CD4-positive, alpha-beta T cell (primary cell): ENCODE results near the gene DCTN1. TPM values are rescaled to one million over a fixed set of nuclear protein-coding genes. Genes with fewer than 3 reads are reported as not detected.

Source experiments
- ATAC-seq: fragments of 200-7000 bp; cut with Tn5 transposase; one replicate; pipeline ENCODE4 v1.10.0; 2022; ENCODE audit warnings: mild to moderate bottlenecking; ENCODE audit not compliant: poor library complexity
- CTCF ChIA-PET: fragments of 350-600 bp; sonication (Branson Sonifier 250); formaldehyde crosslinking; loops from one replicate; lab custom pipeline; 2021; ENCODE audit warnings: antibody characterized with exemption, inconsistent platforms; lab: Charles Lee
- POLR2A ChIA-PET: fragments of 350-600 bp; sonication (Branson Sonifier 250); formaldehyde crosslinking; loops from one replicate; lab custom pipeline; 2021; ENCODE audit warnings: antibody characterized with exemption, inconsistent platforms; lab: Charles Lee
- DNase-seq, 14 experiments: peaks; one replicate each; pipeline ENCODE4 v3.0.0-alpha.2; 2013 to 2020; ENCODE audit warnings: mixed read lengths in 2 of 14
- H3K27ac ChIP-seq, 2 donors: one replicate each; pipeline versions ENCODE4 v1.5.1 to v1.7.0; 2013; ENCODE audit warnings: low read length in 2 of 2, low read depth in 1 of 2, mild to moderate bottlenecking in 1 of 2
- H3K27me3 ChIP-seq, 2 experiments: 1 replicate in 1 of 2; 2 replicates in 1 of 2; pipeline versions ENCODE4 v1.6.1 to v1.7.0; 2013; ENCODE audit warnings: low read length in 2 of 2, control low read depth in 1 of 2, mild to moderate bottlenecking in 1 of 2, moderate library complexity in 1 of 2; ENCODE audit not compliant: insufficient read depth in 2 of 2, control insufficient read depth in 1 of 2
- H3K36me3 ChIP-seq: one replicate; pipeline ENCODE4 v1.6.1; 2013; ENCODE audit warnings: low read length, control low read depth; ENCODE audit not compliant: insufficient read depth
- H3K4me1 ChIP-seq: one replicate; pipeline ENCODE4 v1.6.1; 2013; ENCODE audit warnings: low read length, control low read depth; ENCODE audit not compliant: insufficient read depth
- H3K4me3 ChIP-seq: one replicate; pipeline ENCODE4 v1.5.1; 2013; ENCODE audit warnings: mild to moderate bottlenecking, low read length, moderate library complexity
- H3K9me3 ChIP-seq, 2 experiments: 1 replicate in 1 of 2; 2 replicates in 1 of 2; pipeline versions ENCODE4 v1.6.1 to v1.7.0; 2013; ENCODE audit warnings: low read length in 2 of 2, mild to moderate bottlenecking in 2 of 2, control low read depth in 1 of 2, moderate library complexity in 1 of 2; ENCODE audit not compliant: control insufficient read depth in 1 of 2, insufficient read depth in 1 of 2
- H3K27ac Mint-ChIP-seq: one replicate; pipeline ENCODE4 v1.8.0; 2020; ENCODE audit warnings: mixed read lengths
- H3K27me3 Mint-ChIP-seq: one replicate; pipeline ENCODE4 v1.8.0; 2021; ENCODE audit warnings: mixed read lengths
- H3K36me3 Mint-ChIP-seq: one replicate; pipeline ENCODE4 v1.8.0; 2021; ENCODE audit warnings: low read depth, mixed read lengths
- H3K4me1 Mint-ChIP-seq: one replicate; pipeline ENCODE4 v1.8.0; 2021; ENCODE audit warnings: low read depth, mixed read lengths
- H3K4me3 Mint-ChIP-seq: one replicate; pipeline ENCODE4 v1.8.0; 2020; ENCODE audit warnings: mild to moderate bottlenecking, mixed read lengths
- H3K9me3 Mint-ChIP-seq: one replicate; pipeline ENCODE4 v1.8.0; 2020; ENCODE audit warnings: mixed read lengths
- intact Hi-C, 2 experiments: fragments of 100-400 bp; cut with DNase I in 1 of 2; cut with micrococcal nuclease in 1 of 2; formaldehyde crosslinking; loops; one replicate each; pipeline versions ENCODE4 v1.15.1 to v1.9.0; 2023 to 2025; cut with DNase I, micrococcal nuclease
- total RNA-seq, 174 experiments: library from RNA in 2 of 174; stranded (reverse) in 2 of 174; gene quantifications; one replicate each; pipeline ENCODE4 v1.2.3 and lab custom pipeline; 2021 to 2026
- TF ChIP-seq, protein P1 (sequence below): fragments of 200-600 bp; IDR thresholded peaks from one replicate; pipeline ENCODE4 v1.8.0; 2022; ENCODE audit warnings: antibody characterized with exemption, mild to moderate bottlenecking

Gene DCTN1
- total RNA-seq, 2 experiments from 2014 or later, result 51.4 to 60.7 TPM

DNA sequence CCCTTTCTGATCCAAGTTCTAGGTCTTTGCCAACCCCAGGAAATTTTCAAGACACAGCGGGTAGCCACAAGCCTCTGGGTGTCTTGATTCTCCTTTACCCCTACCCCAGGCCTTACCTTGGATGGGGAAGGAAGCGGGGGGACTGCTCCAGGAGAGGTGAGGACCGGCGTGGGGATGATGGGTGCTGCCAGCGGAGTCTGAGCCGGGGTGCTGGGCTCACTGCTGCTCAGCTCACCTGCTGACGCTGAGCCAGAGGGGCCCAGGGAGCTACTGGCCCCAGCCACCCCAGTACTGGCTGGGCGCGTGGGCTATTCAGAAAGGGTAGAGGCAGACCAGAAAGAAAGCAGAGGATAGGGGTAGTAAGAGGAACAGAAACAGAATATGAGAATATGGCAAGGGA, 8.7 kb downstream of the DCTN1 start:
- no peak for ATAC-seq
- no peaks in the 10 kb centered on the region for H3K9me3 Mint-ChIP-seq
- TF ChIP-seq, protein P1, sequence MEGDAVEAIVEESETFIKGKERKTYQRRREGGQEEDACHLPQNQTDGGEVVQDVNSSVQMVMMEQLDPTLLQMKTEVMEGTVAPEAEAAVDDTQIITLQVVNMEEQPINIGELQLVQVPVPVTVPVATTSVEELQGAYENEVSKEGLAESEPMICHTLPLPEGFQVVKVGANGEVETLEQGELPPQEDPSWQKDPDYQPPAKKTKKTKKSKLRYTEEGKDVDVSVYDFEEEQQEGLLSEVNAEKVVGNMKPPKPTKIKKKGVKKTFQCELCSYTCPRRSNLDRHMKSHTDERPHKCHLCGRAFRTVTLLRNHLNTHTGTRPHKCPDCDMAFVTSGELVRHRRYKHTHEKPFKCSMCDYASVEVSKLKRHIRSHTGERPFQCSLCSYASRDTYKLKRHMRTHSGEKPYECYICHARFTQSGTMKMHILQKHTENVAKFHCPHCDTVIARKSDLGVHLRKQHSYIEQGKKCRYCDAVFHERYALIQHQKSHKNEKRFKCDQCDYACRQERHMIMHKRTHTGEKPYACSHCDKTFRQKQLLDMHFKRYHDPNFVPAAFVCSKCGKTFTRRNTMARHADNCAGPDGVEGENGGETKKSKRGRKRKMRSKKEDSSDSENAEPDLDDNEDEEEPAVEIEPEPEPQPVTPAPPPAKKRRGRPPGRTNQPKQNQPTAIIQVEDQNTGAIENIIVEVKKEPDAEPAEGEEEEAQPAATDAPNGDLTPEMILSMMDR, result no peak
- Histone ChIP-seq H3K36me3 (peaks cover 66% of the 10 kb centered on the region), H3K9me3 (no peaks in the 10 kb centered on the region), H3K4me1 (peaks cover 5% of the 10 kb centered on the region), H3K27ac (no peak overlapping the region), H3K27me3 (no peaks in the 10 kb centered on the region), H3K4me3 (no peak overlapping the region)
- intact Hi-C loops, result no loop called here
- ChIA-PET CTCF (no interaction called here), POLR2A (no interaction called here)
- H3K36me3 Mint-ChIP-seq, result peaks cover 80% of the 10 kb centered on the region
- no peak overlapping the region for H3K4me3 Mint-ChIP-seq
- no peaks in the 10 kb centered on the region for H3K27me3 Mint-ChIP-seq
- no peak overlapping the region for H3K27ac Mint-ChIP-seq
- H3K4me1 Mint-ChIP-seq, result no peaks in the 10 kb centered on the region
- no peak for DNase-seq

DNA sequence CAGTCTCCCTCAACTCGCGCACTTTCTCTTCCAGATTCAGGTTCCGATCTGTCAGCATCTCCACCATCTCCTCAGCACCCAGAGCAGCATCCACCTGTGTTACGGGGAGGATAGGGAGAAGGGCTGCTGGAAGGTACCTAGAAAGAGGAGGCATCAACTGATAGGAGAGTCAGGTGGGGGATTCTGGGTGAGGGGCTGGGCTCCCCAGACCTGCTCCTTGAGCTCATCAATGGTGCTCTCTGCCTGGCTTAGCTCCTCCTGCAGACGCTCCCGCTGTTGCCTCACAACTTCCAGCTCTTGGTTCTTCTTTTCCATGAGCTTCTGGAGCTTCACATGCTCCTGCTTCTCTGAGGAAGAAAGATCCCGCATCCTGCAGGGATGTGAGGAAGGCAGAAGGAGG, 10.1 kb downstream of the DCTN1 start:
- H3K27ac Mint-ChIP-seq, result no peak overlapping the region
- CTCF ChIA-PET, result no interaction called here
- POLR2A ChIA-PET, result no interaction called here

DNA sequence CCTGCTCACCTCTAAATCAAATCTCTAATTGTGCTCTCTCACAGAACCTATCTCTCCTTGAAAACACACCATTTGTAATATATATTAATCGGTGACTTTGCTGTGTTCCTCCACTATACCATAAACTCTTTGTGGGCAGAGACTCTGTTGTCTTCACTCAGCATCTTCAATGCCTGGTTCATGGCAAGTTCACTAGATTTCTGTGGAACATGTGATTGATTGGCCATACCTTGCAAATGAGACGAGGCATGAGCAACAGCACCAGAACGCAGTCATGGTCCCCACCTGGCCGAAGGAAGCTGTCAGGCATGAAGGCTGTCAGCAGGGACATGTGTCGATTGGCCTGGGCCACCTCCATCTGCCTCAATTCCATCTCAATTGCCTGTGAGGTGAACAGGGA, 11.6 kb downstream of the DCTN1 start:
- H3K36me3 ChIP-seq, result peaks cover 83% of the 10 kb centered on the region
- Mint-ChIP-seq H3K9me3 (no peaks in the 10 kb centered on the region), H3K4me3 (no peak overlapping the region), H3K27me3 (no peaks in the 10 kb centered on the region), H3K36me3 (peaks cover 98% of the 10 kb centered on the region), H3K4me1 (no peaks in the 10 kb centered on the region), H3K27ac (no peak overlapping the region)
- ATAC-seq, result no peak
- H3K4me1 ChIP-seq, result no peaks in the 10 kb centered on the region
- H3K4me3 ChIP-seq, result no peak overlapping the region
- no peak overlapping the region for H3K27ac ChIP-seq
- TF ChIP-seq, protein P1, result no peak
- intact Hi-C loops, result no loop called here
- ChIA-PET POLR2A (no interaction called here), CTCF (no interaction called here)
- H3K9me3 ChIP-seq, result no peaks in the 10 kb centered on the region
- DNase-seq, result no peak
- H3K27me3 ChIP-seq, result no peaks in the 10 kb centered on the region

More for the DNA sequence above, 10.1 kb downstream of the DCTN1 start:
- Mint-ChIP-seq H3K4me1 (no peaks in the 10 kb centered on the region), H3K9me3 (no peaks in the 10 kb centered on the region), H3K4me3 (no peak overlapping the region), H3K36me3 (peaks cover 83% of the 10 kb centered on the region), H3K27me3 (no peaks in the 10 kb centered on the region)
- ATAC-seq (no peak), DNase-seq (no peak)
- Histone ChIP-seq H3K9me3 (no peaks in the 10 kb centered on the region), H3K27ac (no peak overlapping the region), H3K27me3 (no peaks in the 10 kb centered on the region), H3K4me3 (no peak overlapping the region), H3K36me3 (peaks cover 71% of the 10 kb centered on the region), H3K4me1 (peaks cover 5% of the 10 kb centered on the region)
- TF ChIP-seq, protein P1, result no peak
- intact Hi-C loops, result no loop called here
